Esophagus squamous epithelium (tissue), 5 donors: Measurements from ENCODE around the gene CACNA2D3. TPM values are rescaled to one million over a fixed set of nuclear protein-coding genes. Genes with fewer than 3 reads are reported as not detected.
A peak's percentile ranks its signal among the peaks of the same experiment; 100 is the strongest.

Experiments used
- DNase-seq: peaks from one replicate; lab custom pipeline; 2025; lab: John Stamatoyannopoulos, UW
- H3K27ac ChIP-seq, 4 donors: fragments of 200-600 bp; sonication (generic); one replicate each; pipeline ENCODE4 v1.5.1; 2016 to 2019; ENCODE audit warnings: mild to moderate bottlenecking in 1 of 4
- H3K27me3 ChIP-seq, 4 donors: fragments of 200-600 bp; sonication (generic); 1 replicate in 3 of 4; 2 replicates in 1 of 4; pipeline versions ENCODE4 v1.5.1 to v1.6.0; 2017 to 2021; ENCODE audit warnings: antibody characterized with exemption in 1 of 4
- H3K36me3 ChIP-seq, 3 donors: fragments of 200-600 bp; sonication (generic); one replicate each; pipeline ENCODE4 v1.5.1; 2016 to 2019
- H3K4me1 ChIP-seq, 3 donors: fragments of 200-600 bp; sonication (generic); one replicate each; pipeline ENCODE4 v1.5.1; 2017 to 2019
- H3K4me3 ChIP-seq, 4 donors: fragments of 200-600 bp; sonication (generic); 1 replicate in 3 of 4; 2 replicates in 1 of 4; pipeline ENCODE4 v1.5.1; 2016 to 2019; ENCODE audit warnings: mild to moderate bottlenecking in 2 of 4, moderate library complexity in 1 of 4
- H3K9me3 ChIP-seq, 3 donors: fragments of 200-600 bp; sonication (generic); one replicate each; pipeline ENCODE4 v1.5.1; 2016 to 2019
- POLR2A ChIP-seq, 4 donors: fragments of 450-650 bp; IDR thresholded peaks; one replicate each; pipeline ENCODE4 v1.6.1; 2017; ENCODE audit warnings: antibody characterized with exemption in 4 of 4, mild to moderate bottlenecking in 4 of 4, moderate library complexity in 3 of 4
- WGBS, 2 donors: methylation state at CpG; one replicate each; pipeline ENCODE4 v1.1.5; 2018; 5-methylcytosine and 5-hydroxymethylcytosine counted together
- intact Hi-C: fragments of 100-400 bp; cut with DNase I; formaldehyde crosslinking; loops from one replicate; pipeline ENCODE4 v1.15.0; 2022
- total RNA-seq, 4 donors: library from RNA; depleted of rRNA; stranded (reverse); fragments of >200 nt; gene quantifications; one replicate each; pipeline ENCODE4 v1.1.0, GENCODE V29; 2016
- TF ChIP-seq, protein P1 (sequence below), 6 experiments: fragments of 450-650 bp in 4 of 6; fragments of 200-600 bp in 2 of 6; sonication (generic) in 2 of 6; IDR thresholded peaks; one replicate each; pipeline ENCODE4 v1.5.1; 2016 to 2019; ENCODE audit warnings: antibody characterized with exemption in 6 of 6, mild to moderate bottlenecking in 4 of 6, moderate library complexity in 4 of 6
- donor health status: DM: yes; HTN: yes; CAD: no.

The CACNA2D3 gene
- total RNA-seq, 4 donors from 2014 or later, result 1.2 to 7.1 (median 5.1) TPM

DNA sequence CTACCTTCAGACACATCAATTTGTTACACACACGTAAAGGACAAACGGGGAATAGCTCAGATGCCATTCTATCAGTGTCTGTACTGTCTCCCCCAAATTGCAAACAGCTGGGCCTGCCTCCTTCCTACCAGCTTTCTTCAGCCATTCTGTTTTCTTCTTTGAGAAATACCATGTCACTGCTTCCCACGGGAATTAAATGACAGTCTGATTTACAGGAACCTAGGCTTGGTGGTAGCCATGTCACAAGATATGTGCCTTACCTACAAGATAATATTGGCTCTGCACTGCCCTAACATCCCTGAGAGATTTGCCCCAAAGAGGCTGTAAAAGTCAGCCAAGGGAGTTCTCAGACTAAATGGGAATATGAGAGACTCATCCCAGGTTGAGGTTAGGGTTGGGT, 497.2 kb downstream of the CACNA2D3 start:
- TF ChIP-seq POLR2A (IDR thresholded peaks at IDR 0.05), result no peak
- TF ChIP-seq, protein P1, sequence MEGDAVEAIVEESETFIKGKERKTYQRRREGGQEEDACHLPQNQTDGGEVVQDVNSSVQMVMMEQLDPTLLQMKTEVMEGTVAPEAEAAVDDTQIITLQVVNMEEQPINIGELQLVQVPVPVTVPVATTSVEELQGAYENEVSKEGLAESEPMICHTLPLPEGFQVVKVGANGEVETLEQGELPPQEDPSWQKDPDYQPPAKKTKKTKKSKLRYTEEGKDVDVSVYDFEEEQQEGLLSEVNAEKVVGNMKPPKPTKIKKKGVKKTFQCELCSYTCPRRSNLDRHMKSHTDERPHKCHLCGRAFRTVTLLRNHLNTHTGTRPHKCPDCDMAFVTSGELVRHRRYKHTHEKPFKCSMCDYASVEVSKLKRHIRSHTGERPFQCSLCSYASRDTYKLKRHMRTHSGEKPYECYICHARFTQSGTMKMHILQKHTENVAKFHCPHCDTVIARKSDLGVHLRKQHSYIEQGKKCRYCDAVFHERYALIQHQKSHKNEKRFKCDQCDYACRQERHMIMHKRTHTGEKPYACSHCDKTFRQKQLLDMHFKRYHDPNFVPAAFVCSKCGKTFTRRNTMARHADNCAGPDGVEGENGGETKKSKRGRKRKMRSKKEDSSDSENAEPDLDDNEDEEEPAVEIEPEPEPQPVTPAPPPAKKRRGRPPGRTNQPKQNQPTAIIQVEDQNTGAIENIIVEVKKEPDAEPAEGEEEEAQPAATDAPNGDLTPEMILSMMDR (IDR thresholded peaks at IDR 0.05), result no peak
- no peak for DNase-seq
- no peak overlapping the region for H3K27ac ChIP-seq
- intact Hi-C loops, result no loop called here
- 74 to 83% methylated on average over 3 of the region's 3 CpGs for WGBS, 2 donors
- no peaks in the 10 kb centered on the region for H3K9me3 ChIP-seq
- H3K36me3 ChIP-seq, result no peaks in the 10 kb centered on the region
- H3K27me3 ChIP-seq, result no peaks in the 10 kb centered on the region
- no peaks in the 10 kb centered on the region for H3K4me1 ChIP-seq
- H3K4me3 ChIP-seq, result no peak overlapping the region

DNA sequence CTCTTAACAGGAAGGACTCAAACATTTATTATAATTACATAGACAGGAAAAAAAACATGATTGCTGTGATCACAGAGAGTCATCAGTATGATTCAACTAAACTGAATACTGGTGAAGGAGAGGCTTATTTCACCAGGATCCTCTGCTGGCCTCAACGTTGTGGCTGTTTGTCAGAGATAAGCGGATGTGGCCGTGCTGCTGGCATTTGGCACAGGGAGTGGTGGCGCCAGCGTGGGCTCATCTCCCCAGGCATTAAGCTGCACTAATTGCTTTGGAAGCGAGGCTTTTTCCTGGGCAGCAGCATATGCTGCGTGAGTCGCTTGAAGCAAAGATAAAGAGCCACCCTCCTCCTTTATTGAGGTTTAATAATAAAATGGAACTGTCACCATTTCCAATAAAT, 498.8 kb downstream of the CACNA2D3 start:
- Histone ChIP-seq H3K27ac (no peak overlapping the region), H3K4me3 (no peak overlapping the region), H3K9me3 (no peaks in the 10 kb centered on the region), H3K36me3 (no peaks in the 10 kb centered on the region), H3K27me3 (no peaks in the 10 kb centered on the region), H3K4me1 (no peaks in the 10 kb centered on the region)
- WGBS, 2 donors, result 66 to 82% methylated on average over 8 of the region's 8 CpGs
- intact Hi-C loops, result no loop called here
- no peak for DNase-seq
- TF ChIP-seq, protein P1 (IDR thresholded peaks at IDR 0.05), result no peak
- no peak for TF ChIP-seq POLR2A (IDR thresholded peaks at IDR 0.05)

DNA sequence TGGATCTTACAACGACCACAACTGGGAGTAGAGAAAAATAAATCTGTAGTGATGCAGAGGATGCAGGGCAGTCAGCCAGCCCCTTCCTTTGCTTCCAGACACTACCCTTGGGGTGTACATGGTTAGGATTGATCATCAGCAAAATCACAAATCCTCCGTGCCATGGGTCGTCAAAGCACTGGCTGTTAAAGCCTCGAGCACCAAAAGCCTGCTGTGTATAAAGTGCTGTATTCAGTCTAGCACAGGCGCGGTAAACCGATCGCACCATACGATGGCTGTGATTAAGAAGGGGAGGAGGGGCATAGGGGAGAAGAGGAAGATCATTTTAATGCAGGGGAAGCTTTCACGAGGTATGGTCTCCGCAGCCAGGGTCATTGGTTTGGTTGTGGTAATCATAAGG, 500.3 kb downstream of the CACNA2D3 start:
- Histone ChIP-seq H3K4me3 (no peak overlapping the region), H3K27me3 (no peaks in the 10 kb centered on the region), H3K4me1 (no peaks in the 10 kb centered on the region), H3K9me3 (no peaks in the 10 kb centered on the region), H3K27ac (no peak overlapping the region), H3K36me3 (no peaks in the 10 kb centered on the region)
- 85 to 93% methylated on average over 10 to 11 of the region's 11 CpGs for WGBS, 2 donors
- intact Hi-C loops, result no loop called here
- no peak for DNase-seq
- TF ChIP-seq, protein P1 (IDR thresholded peaks at IDR 0.05), result no peak
- no peak for TF ChIP-seq POLR2A (IDR thresholded peaks at IDR 0.05)

GRCh38 chr3:54625805-54626787, 503.7 kb downstream of the CACNA2D3 start:
- H3K27me3 ChIP-seq, result no peaks in the 10 kb centered on the region
- H3K27ac ChIP-seq, result no peak overlapping the region
- TF ChIP-seq, protein P1 (IDR thresholded peaks at IDR 0.05), result peak in 1 of 6 experiments; percentile 23
- no peak for TF ChIP-seq POLR2A (IDR thresholded peaks at IDR 0.05)
- 75 to 87% methylated on average over 8 to 35 of the region's 43 CpGs for WGBS, 2 donors
- no peak overlapping the region for H3K4me3 ChIP-seq
- no peaks in the 10 kb centered on the region for H3K36me3 ChIP-seq
- H3K4me1 ChIP-seq, result peaks cover 0 to 12% (median 0%) of the 10 kb centered on the region in 3 donors
- no peak for DNase-seq
- intact Hi-C loops, result no loop called here
- no peaks in the 10 kb centered on the region for H3K9me3 ChIP-seq

DNA sequence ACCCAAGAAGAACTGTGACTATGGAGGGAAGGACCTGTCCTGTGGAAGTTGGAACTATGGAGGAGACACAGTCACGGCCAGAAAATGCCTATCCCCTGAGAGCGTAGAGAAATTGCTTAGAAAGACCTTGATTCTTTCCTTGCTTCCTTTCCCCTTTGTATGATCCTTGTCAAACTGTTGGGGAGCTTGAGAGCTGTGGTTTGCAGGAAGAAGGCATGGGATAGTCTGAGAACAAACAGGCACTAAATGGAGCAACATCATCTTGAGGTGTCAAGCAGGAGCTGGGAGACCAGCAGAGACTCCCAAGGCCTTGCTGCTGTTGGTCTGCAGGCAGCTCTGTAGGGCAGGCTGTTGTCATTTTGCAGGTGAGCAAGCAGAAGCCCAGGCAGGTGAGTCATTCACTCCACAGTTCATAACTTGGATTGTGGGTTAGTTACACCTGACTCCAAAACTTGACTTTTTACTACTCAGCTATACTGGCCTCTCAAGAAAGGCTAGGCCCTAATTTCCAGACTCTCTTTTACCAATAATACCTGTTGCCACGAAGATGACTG, 506.6 kb downstream of the CACNA2D3 start:
- H3K4me1 ChIP-seq, result peaks cover 0 to 23% (median 0%) of the 10 kb centered on the region in 3 donors
- intact Hi-C loops, result no loop called here

More for the DNA sequence above, 506.6 kb downstream of the CACNA2D3 start:
- no peak for TF ChIP-seq POLR2A (IDR thresholded peaks at IDR 0.05)
- TF ChIP-seq, protein P1 (IDR thresholded peaks at IDR 0.05), result no peak
- DNase-seq, result no peak
- 67 to 70% methylated on average over 3 of the region's 3 CpGs for WGBS, 2 donors
- Histone ChIP-seq H3K9me3 (no peaks in the 10 kb centered on the region), H3K27me3 (no peaks in the 10 kb centered on the region), H3K36me3 (no peaks in the 10 kb centered on the region), H3K4me3 (no peak overlapping the region), H3K27ac (no peak overlapping the region)
